GM23338 (cell line): ENCODE results near the gene TCFL5.

Source experiments
- CREB1 ChIP-seq: fragments of 250-450 bp; sonication (Bioruptor Pico); IDR thresholded peaks from 2 replicates; pipeline ENCODE4 v1.5.0; 2020; ENCODE audit warnings: low read depth, mild to moderate bottlenecking, moderate library complexity
- CTCF ChIP-seq, 2 experiments: fragments of 200-600 bp in 1 of 2; sonication (generic) in 1 of 2; conservative IDR thresholded peaks; 2 replicates each; pipeline versions ENCODE4 v1.5.1 to v1.6.1; 2016 to 2017; ENCODE audit warnings: antibody characterized with exemption in 2 of 2, low read depth in 2 of 2, mild to moderate bottlenecking in 2 of 2, moderate library complexity in 1 of 2
- POLR2AphosphoS5 ChIP-seq: IDR thresholded peaks from 2 replicates; pipeline ENCODE4 v1.6.1; 2016; ENCODE audit warnings: antibody characterized with exemption, low read depth
- REST ChIP-seq: IDR thresholded peaks from one replicate; pipeline ENCODE4 v1.6.1; 2018; ENCODE audit warnings: antibody characterized with exemption; ENCODE audit not compliant: unreplicated experiment
- TF ChIP-seq, protein P1 (sequence below): IDR thresholded peaks from 2 replicates; pipeline ENCODE4 v1.6.1; 2016; ENCODE audit warnings: antibody characterized with exemption

DNA sequence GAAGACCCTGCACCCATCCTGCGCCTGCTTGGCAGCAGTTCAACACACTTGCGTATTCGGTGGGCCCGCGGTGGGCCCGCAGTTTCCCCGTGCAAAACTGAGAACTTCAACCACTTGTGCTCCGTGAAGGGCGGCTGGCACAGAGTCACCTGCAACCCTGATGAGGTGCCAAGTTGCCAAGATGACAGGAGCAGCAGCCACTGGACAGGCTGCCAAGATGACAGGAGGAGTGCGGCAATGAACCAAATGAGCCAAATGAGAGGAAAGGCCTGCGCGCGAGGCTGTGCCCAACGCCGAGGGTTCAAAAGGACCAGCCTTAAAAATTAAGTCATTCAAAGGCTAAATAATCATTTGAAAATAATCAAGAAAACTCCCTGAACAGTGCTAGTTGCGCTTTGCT, 44.6 kb upstream of the TCFL5 start:
- TF ChIP-seq CTCF (conservative IDR thresholded peaks at IDR 0.05; ENCODE audit: low read depth in 2 of 2) = no peak
- no peak for TF ChIP-seq CREB1
- TF ChIP-seq, protein P1, sequence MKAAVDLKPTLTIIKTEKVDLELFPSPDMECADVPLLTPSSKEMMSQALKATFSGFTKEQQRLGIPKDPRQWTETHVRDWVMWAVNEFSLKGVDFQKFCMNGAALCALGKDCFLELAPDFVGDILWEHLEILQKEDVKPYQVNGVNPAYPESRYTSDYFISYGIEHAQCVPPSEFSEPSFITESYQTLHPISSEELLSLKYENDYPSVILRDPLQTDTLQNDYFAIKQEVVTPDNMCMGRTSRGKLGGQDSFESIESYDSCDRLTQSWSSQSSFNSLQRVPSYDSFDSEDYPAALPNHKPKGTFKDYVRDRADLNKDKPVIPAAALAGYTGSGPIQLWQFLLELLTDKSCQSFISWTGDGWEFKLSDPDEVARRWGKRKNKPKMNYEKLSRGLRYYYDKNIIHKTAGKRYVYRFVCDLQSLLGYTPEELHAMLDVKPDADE = no peak
- no peak for TF ChIP-seq REST
- TF ChIP-seq POLR2AphosphoS5 = no peak
